ENCODE data around the gene ADAMTS8.

The ADAMTS8 gene

GRCh38 chr11:130462101-130462885 lies 33.9 kb upstream of the ADAMTS8 start:
- DNase-seq (ENCODE audit: low read depth in 2 of 3, low spot score in 2 of 3) = no peak

GRCh38 chr11:130459521-130459920 lies 31.1 kb upstream of the ADAMTS8 start:
- DNase-seq (ENCODE audit: low read depth in 2 of 3, low spot score in 2 of 3) = no peak

GRCh38 chr11:130458410-130458729 lies 30.0 kb upstream of the ADAMTS8 start:
- DNase-seq (ENCODE audit: low read depth in 2 of 3, low spot score in 2 of 3) = no peak

DNA sequence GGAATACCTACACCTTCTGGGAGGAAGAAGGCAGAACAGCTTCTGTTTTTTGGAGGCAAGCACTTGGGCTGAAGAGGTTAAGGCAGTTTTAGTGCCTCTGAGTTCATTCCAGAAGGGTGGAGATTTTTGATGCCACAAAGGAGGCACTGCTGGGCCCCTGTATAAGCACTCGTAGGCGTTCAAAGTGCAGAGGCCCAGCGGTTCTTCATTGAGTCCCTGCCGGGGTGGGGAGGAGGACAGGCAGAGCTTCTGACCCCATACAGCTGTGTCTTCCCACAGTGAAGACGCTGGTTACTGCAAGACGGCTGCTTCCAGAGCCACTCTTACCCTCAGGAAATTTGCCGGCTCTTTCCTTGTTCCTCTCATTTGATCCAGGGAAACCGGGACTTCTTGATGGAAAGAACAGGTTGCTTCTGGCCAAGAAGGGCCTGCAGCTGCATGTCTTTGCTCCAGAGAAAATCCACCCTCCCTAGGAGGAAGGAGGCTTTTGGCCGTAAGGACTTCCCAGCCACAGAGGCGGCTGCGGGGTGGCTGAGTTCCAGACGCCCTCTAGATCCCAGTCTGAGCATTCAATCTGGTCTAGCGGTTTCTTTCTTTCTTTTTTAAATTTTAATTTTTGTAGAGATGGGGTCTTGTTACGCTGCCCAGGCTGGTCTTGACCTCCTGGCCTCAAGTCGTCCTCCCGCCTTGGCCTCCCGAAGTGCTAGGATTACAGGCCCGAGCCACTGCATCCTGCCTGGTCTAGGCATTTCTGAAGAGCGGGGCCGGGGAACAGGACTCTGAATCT lies 29.4 kb upstream of the ADAMTS8 start:
- DNase-seq (ENCODE audit: low read depth in 2 of 3, low spot score in 2 of 3) = no peak

GRCh38 chr11:130456286-130456685 lies 27.9 kb upstream of the ADAMTS8 start:
- DNase-seq (ENCODE audit: low read depth in 2 of 3, low spot score in 2 of 3) = no peak

DNA sequence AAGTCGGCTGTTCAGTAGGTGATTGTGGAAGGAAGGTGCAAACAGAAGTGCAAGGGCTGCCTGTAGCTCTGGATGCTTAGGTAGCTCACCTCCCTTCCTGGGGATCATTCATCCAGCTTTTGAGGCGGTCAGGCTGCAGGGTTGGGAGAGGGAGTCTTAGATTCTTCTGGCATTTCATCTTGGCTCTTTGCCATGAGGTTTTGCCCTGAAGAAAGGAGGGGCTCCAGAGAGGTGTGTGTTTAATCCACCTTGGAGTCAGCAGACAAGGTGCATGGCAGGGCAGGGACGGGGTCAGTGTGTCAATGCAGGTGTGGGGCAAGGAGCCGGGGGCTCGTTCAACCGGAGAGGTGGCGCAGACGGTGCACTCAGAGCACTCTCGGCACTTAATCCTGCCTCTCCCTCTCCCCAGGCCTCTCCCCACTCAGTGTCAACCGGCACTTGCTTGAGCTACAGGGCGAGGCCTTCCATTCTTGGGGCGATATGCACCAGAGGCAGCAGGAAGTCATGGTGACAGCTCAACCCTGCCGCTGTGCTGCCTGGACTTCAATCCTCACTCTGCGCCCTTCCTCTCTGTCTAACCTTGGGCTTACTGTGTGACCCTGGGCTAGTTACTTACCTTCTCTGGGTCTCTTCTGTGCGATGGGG lies 27.2 kb upstream of the ADAMTS8 start:
- no peak for DNase-seq (ENCODE audit: low read depth in 2 of 3, low spot score in 2 of 3)

- DNase-seq (ENCODE audit: low read depth in 2 of 3, low spot score in 2 of 3) = no peak
Observed at GRCh38 chr11:130454491-130455252, 26.3 kb upstream of the ADAMTS8 start.

DNA sequence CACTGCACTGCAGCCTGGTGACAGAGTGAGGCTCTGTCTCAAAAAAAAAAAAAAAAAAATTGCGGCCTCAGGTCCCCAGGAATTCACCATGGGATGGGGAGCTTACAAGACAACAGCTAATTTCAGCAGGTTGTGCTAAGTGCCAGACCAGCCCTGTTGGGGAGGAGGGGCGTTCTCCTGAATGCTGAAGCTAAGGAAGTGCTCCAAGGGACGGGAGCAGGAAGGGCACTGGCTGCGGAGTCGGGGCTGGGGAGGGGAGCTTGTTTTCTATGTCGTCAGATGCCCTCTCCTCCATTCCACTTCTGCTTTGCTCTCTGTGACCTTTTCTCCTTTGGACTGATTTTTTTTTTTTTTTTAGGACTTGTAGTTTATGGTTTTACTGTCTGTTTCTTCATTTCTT lies 24.5 kb upstream of the ADAMTS8 start:
- DNase-seq (ENCODE audit: low read depth in 2 of 3, low spot score in 2 of 3) = no peak

DNA sequence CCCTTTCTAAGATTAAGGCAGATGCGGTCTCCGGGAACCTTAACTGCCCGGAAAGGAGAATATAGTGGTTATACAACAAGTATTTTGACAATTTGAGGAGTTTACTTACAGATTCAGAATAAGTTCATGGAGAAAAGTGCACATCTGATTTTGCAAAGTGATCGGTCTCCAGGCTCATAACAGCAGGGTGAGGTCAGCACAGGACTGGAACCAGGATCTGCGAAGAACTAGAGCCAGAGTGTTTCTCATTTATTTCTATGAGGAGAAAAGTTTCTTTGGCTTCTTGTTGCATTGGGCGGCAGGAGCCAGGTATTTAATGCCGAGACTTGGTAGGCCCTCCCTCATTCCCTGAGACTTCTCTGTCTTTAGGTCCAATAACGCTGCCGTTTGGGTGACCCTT lies 23.8 kb upstream of the ADAMTS8 start:
- DNase-seq (ENCODE audit: low read depth in 2 of 3, low spot score in 2 of 3) = no peak

- DNase-seq (ENCODE audit: low read depth in 2 of 3, low spot score in 2 of 3) = no peak
Observed at GRCh38 chr11:130451231-130452019, 23.0 kb upstream of the ADAMTS8 start.

DNA sequence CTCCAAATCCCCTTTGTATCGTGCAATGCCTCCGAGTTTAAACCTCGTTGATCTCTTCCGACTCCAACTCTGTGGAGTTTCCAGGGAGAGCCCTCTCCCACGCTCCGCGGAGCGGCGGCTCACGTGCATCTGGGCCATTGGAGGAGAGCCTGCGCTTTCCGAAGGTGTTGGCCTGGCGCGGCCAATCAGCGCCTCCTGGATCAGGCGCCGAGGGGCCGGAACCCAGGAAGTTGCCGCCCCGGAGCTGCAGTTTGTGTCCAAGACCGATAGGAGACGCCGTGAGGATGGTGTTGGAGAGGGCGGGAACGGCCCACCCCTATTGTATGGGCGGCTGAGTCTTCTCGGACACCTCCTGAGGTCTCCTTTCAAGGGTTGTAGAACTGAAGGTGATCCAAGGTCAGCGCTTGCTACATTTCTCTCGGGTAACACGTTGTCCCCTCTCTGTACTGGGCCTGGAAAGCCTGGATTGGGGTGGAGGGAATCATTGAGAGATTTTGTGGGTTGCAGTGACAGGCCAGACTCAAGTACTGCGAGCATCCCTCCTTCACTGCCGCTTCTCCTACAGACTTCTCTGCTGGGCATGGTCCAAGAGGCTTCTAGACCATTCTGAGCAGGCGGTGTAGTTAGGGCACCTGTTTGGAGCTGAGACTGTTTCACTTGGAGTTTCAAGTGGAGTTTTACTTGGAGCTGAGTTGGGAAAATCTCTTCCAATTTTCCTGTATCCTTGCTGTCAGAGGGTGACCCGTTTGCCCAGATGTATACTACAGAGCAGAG lies 21.8 kb upstream of the ADAMTS8 start:
- no peak for DNase-seq (ENCODE audit: low read depth in 2 of 3, low spot score in 2 of 3)

- no peak for DNase-seq (ENCODE audit: low read depth in 2 of 3, low spot score in 2 of 3)
Observed at GRCh38 chr11:130449310-130449990, 21.0 kb upstream of the ADAMTS8 start.

DNA sequence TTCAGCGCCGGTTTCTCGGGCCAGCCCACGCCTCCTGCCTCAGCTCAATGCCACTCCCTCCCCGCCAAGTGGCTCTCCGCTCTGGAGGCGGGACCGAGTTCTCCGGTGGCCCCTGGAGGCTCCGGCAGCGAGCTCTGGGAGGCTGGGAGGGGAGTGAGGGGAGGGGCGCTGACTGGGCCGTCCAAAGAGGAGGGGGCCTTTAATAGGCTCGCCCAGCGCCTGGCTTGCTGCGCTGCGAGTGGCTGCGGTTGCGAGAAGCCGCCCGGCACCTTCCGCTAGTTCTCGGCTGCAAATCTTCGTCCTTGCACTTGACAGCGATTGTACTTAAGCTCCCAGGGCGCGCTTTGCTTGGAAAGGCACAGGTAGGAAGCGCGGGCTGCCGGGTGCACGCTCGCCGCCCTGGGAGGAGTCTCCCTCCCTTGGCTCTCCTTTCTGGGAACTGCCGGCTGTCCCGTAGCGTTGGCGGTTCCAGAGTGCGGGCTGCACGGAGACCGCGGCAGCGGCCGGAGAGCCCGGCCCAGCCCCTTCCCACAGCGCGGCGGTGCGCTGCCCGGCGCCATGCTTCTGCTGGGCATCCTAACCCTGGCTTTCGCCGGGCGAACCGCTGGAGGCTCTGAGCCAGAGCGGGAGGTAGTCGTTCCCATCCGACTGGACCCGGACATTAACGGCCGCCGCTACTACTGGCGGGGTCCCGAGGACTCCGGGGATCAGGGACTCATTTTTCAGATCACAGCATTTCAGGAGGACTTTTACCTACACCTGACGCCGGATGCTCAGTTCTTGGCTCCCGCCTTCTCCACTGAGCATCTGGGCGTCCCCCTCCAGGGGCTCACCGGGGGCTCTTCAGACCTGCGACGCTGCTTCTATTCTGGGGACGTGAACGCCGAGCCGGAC lies 20.3 kb upstream of the ADAMTS8 start, which contains the start of gene ADAMTS15:
TSS of gene ADAMTS15 (plus strand) at position 230 of the 894 bp plus-strand sequence. CDS start at position 559, 329 bp downstream.
- DNase-seq (ENCODE audit: low read depth in 2 of 3, low spot score in 2 of 3) = peak in 2 of 3 experiments; percentile 9 to 26

GRCh38 chr11:130448039-130448415 lies 19.6 kb upstream of the ADAMTS8 start:
- DNase-seq (ENCODE audit: low read depth in 2 of 3, low spot score in 2 of 3) = no peak

- DNase-seq (ENCODE audit: low read depth in 2 of 3, low spot score in 2 of 3) = no peak
Observed at GRCh38 chr11:130445788-130446187, 17.4 kb upstream of the ADAMTS8 start.

DNA sequence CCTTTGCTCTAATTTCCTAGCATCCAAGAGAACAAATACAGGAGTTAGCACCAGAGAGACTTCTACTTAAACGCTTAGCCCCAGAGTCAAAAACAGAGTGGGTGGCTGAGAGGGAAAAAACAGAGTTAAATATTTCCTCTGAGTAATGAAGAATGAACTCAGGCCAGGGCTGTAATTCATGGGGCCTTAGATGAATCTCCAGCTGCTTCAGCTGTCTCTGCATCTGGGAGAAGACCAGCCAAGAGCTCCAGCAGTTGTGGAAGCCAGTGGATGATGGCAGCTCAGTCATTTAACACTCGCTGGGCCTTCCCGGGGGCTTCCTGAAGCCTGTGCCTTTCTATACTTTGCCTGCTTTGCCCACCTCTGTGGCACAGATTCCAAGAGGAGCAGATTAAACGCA lies 14.3 kb upstream of the ADAMTS8 start:
- DNase-seq (ENCODE audit: low read depth in 2 of 3, low spot score in 2 of 3) = no peak

GRCh38 chr11:130441719-130442118 lies 13.3 kb upstream of the ADAMTS8 start:
- DNase-seq (ENCODE audit: low read depth in 2 of 3, low spot score in 2 of 3) = no peak

- no peak for DNase-seq (ENCODE audit: low read depth in 2 of 3, low spot score in 2 of 3)
Observed at GRCh38 chr11:130439876-130440275, 11.5 kb upstream of the ADAMTS8 start.

Data from activated CD8-positive, alpha-beta memory T cell treated with anti-CD3 and anti-CD28 coated beads for 48 hours (primary cell).